ENCODE measurements around the gene SLC6A9.

The SLC6A9 gene

GRCh38 chr1:44030605-44031251 lies 534 bp downstream of the SLC6A9 start:
- H3K27ac ChIP-seq: peak overlapping the region; percentile 91
- H3K4me2 ChIP-seq: peak overlapping the region; percentile 97
- no peak for TF ChIP-seq Cebpa-rat (IDR thresholded peaks at IDR 0.05)
- H3K36me3 ChIP-seq: no peaks in the 10 kb centered on the region
- peak overlapping the region; percentile 88 for H3K4me3 ChIP-seq
- peaks cover 36% of the 10 kb centered on the region for H3K4me1 ChIP-seq
- peaks cover 17% of the 10 kb centered on the region for H3K27me3 ChIP-seq
- H3K9ac ChIP-seq: peak overlapping the region; percentile 85
- no peaks in the 10 kb centered on the region for H4K20me1 ChIP-seq
- no peaks in the 10 kb centered on the region for H3K9me3 ChIP-seq

- Histone ChIP-seq H3K4me1 (peaks cover 36% of the 10 kb centered on the region), H3K4me3 (peak overlapping the region; percentile 88), H3K4me2 (peak overlapping the region; percentile 97), H4K20me1 (no peaks in the 10 kb centered on the region), H3K9ac (peak overlapping the region; percentile 85), H3K36me3 (no peaks in the 10 kb centered on the region), H3K27ac (peak overlapping the region; percentile 91), H3K27me3 (peaks cover 17% of the 10 kb centered on the region), H3K9me3 (no peaks in the 10 kb centered on the region)
- TF ChIP-seq Cebpa-rat (IDR thresholded peaks at IDR 0.05): no peak
Observed at GRCh38 chr1:44029911-44030604, 1.2 kb downstream of the SLC6A9 start.

- H3K9ac ChIP-seq: peak overlapping the region; percentile 85
- peaks cover 36% of the 10 kb centered on the region for H3K4me1 ChIP-seq
- no peak for TF ChIP-seq Cebpa-rat (IDR thresholded peaks at IDR 0.05)
- peaks cover 17% of the 10 kb centered on the region for H3K27me3 ChIP-seq
- H3K4me2 ChIP-seq: peak overlapping the region; percentile 97
- no peaks in the 10 kb centered on the region for H4K20me1 ChIP-seq
- H3K9me3 ChIP-seq: no peaks in the 10 kb centered on the region
- H3K36me3 ChIP-seq: no peaks in the 10 kb centered on the region
- H3K4me3 ChIP-seq: peak overlapping the region; percentile 88
- peak overlapping the region; percentile 91 for H3K27ac ChIP-seq
Observed at GRCh38 chr1:44029260-44029910, 1.9 kb downstream of the SLC6A9 start.

- Histone ChIP-seq H3K4me2 (no peak overlapping the region), H3K9ac (no peak overlapping the region), H3K27ac (no peak overlapping the region), H3K36me3 (peaks cover 6% of the 10 kb centered on the region; the same call in 1 of the 2 replicates), H3K27me3 (peaks cover 15% of the 10 kb centered on the region), H4K20me1 (no peaks in the 10 kb centered on the region), H3K4me3 (no peak overlapping the region), H3K9me3 (no peaks in the 10 kb centered on the region), H3K4me1 (peaks cover 23% of the 10 kb centered on the region)
- TF ChIP-seq Cebpa-rat (IDR thresholded peaks at IDR 0.05): no peak
Observed at GRCh38 chr1:44027320-44027719, 3.9 kb downstream of the SLC6A9 start.

- Histone ChIP-seq H3K27ac (no peak overlapping the region), H3K36me3 (peaks cover 6% of the 10 kb centered on the region; the same call in 1 of the 2 replicates), H3K4me2 (no peak overlapping the region), H3K9ac (no peak overlapping the region), H3K9me3 (no peaks in the 10 kb centered on the region), H3K27me3 (no peaks in the 10 kb centered on the region; the same call in 1 of the 2 replicates), H3K4me1 (peaks cover 12% of the 10 kb centered on the region), H3K4me3 (no peak overlapping the region), H4K20me1 (no peaks in the 10 kb centered on the region)
- no peak for TF ChIP-seq Cebpa-rat (IDR thresholded peaks at IDR 0.05)
Observed at GRCh38 chr1:44025816-44026215, 5.4 kb downstream of the SLC6A9 start.

GRCh38 chr1:44024903-44025525 lies 6.2 kb downstream of the SLC6A9 start:
- Histone ChIP-seq H3K4me3 (no peak overlapping the region), H3K9me3 (no peaks in the 10 kb centered on the region), H3K36me3 (peaks cover 6% of the 10 kb centered on the region; the same call in 1 of the 2 replicates), H3K4me2 (no peak overlapping the region), H3K4me1 (peaks cover 12% of the 10 kb centered on the region), H4K20me1 (no peaks in the 10 kb centered on the region), H3K9ac (no peak overlapping the region), H3K27me3 (no peaks in the 10 kb centered on the region), H3K27ac (no peak overlapping the region)
- TF ChIP-seq Cebpa-rat (IDR thresholded peaks at IDR 0.05): no peak

- H3K9ac ChIP-seq: no peak overlapping the region
- H3K4me2 ChIP-seq: no peak overlapping the region
- H3K4me3 ChIP-seq: no peak overlapping the region
- H3K9me3 ChIP-seq: no peaks in the 10 kb centered on the region
- H3K4me1 ChIP-seq: peaks cover 7% of the 10 kb centered on the region
- peaks cover 6% of the 10 kb centered on the region; the same call in 1 of the 2 replicates for H3K36me3 ChIP-seq
- TF ChIP-seq Cebpa-rat (IDR thresholded peaks at IDR 0.05): no peak
- no peaks in the 10 kb centered on the region for H4K20me1 ChIP-seq
- no peaks in the 10 kb centered on the region for H3K27me3 ChIP-seq
- no peak overlapping the region for H3K27ac ChIP-seq
Observed at GRCh38 chr1:44024031-44024902, 7.0 kb downstream of the SLC6A9 start.

GRCh38 chr1:44021581-44022321 lies 9.5 kb downstream of the SLC6A9 start:
- peaks cover 6% of the 10 kb centered on the region; the same call in 1 of the 2 replicates for H3K36me3 ChIP-seq

More at GRCh38 chr1:44021581-44022321, 9.5 kb downstream of the SLC6A9 start:
- Histone ChIP-seq H3K27me3 (no peaks in the 10 kb centered on the region), H3K9me3 (no peaks in the 10 kb centered on the region), H3K27ac (no peak overlapping the region), H3K4me3 (no peak overlapping the region), H4K20me1 (no peaks in the 10 kb centered on the region), H3K4me2 (no peak overlapping the region), H3K9ac (no peak overlapping the region), H3K4me1 (no peaks in the 10 kb centered on the region)
- no peak for TF ChIP-seq Cebpa-rat (IDR thresholded peaks at IDR 0.05)
